ENCODE data around the gene P2RY12. TPM values are rescaled to one million over a fixed set of nuclear protein-coding genes. Genes with fewer than 3 reads are reported as not detected.

The P2RY12 gene
- polyA plus RNA-seq, 3 donors, result 0.56 to 1.1 (median 0.70) TPM

DNA sequence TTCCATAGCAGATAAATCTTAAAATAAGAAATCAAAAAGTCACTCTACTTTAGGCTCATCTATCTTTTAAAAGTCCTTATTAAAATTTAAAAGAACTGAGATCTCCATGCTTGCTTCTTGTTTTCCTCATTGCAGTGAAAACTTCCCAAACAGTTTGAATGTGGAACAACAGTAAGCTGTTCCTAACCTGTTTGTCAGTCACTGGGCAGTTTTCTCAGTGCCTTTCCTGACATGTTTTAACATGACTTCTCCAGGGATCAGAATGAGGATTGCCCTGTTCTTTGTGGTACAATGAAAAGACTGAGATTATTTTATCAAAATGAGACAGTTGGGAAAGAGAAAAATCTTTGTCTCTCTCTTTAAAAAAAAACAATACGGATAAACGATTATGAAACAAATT is 68.7 kb downstream of the P2RY12 start:
- no peak for DNase-seq (ENCODE audit: extremely low read depth in 1 of 11, low read depth in 9 of 11, low spot score in 4 of 11)

DNA sequence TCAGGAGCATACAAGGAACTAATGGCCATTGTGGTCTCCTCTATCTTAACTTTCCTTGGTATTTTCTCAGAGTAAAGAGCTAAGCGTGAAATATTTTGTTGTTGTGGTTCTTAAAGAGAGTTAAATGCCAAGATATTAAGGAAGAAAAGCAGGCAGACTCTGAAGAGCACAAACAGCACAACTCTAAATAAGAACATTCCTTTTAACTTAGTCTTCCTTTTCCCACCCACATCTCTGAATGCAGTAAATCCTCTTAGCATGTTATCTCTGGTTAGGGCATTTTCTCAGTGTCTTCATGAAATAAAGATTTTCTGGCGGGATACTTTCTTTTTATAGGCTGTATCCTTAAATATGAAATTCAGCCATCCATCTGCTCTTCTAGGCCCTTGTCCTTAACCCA is 69.4 kb downstream of the P2RY12 start:
- no peak for DNase-seq (ENCODE audit: extremely low read depth in 1 of 11, low read depth in 9 of 11, low spot score in 4 of 11)

DNA sequence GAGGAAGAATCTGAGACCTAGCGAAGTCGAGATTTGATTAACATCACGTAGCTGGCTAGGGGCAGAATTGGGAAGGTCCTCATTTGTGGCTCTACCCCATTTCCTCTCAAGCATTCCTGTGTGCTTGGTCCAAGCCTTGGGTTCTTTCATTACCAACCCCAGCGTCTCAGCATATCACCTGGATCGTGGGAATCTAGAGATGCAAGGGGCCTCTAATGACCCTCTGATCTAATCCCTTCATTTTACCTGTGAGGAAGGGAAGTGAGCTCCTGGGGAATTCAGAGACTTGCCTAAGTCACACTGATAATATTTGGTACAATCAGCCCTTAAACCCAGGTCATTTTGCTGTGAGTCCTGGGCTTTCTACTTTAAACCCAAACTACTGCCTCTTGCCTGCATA is 70.0 kb downstream of the P2RY12 start:
- no peak for DNase-seq (ENCODE audit: extremely low read depth in 1 of 11, low read depth in 9 of 11, low spot score in 4 of 11)

DNA sequence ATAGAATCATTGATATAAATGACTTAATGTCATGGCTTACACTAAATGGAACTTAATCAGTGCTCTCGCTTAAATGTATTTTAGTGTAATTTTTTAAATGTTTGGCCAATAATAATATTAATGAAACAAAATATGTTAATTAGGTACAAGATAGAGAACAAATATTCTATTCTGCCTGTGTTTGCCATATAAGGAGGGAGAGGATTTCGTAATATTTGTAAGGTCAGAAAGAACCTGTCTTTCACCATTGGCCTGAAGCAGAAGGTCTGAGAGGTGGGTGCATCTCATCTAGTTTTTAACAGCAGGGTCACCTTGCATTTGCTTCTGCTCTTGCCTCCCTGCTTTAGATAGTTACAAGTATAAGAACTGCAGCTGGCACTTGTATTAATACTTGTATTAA is 70.4 kb downstream of the P2RY12 start:
- no peak for DNase-seq (ENCODE audit: extremely low read depth in 1 of 11, low read depth in 9 of 11, low spot score in 4 of 11)

DNA sequence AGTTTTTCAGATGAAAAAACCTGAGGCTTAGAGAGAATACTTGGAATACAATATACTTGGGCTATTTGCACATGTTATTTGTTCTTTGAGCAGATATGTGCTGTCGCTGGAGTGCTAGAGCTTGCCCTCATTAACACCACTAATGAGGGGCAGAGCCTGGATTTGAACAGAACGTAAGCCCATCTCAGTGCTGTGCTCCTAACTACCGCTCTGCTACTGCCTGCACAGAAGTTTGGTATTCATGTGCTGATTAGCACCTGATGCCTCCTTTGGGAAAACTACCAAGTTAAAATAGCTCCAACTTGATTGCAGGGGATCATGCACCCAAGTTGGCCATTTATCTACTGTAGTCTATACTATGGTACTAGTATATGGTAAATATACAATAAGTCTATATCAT is 71.6 kb downstream of the P2RY12 start:
- DNase-seq (ENCODE audit: extremely low read depth in 1 of 11, low read depth in 9 of 11, low spot score in 4 of 11), result no peak

DNA sequence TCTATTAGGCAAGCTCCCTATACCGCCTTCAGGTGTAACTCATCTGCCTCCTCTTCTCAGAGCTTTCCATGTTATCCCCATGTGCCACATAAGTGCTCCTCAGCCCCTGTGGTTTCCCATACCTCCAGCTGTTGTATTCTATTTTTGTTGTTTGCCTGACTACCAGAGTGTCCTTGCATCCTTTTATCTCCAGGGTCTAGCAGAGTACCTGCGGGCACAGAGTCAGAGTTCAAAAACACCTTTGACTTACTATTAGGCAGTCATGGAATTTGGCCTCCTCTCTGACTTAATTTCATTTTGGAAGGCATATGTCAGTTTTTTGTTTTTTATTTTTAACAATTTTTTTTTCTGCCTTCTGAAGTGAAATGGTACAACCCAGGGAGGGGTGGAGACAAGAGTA is 75.0 kb downstream of the P2RY12 start:
- no peak for DNase-seq (ENCODE audit: extremely low read depth in 1 of 11, low read depth in 9 of 11, low spot score in 4 of 11)

DNA sequence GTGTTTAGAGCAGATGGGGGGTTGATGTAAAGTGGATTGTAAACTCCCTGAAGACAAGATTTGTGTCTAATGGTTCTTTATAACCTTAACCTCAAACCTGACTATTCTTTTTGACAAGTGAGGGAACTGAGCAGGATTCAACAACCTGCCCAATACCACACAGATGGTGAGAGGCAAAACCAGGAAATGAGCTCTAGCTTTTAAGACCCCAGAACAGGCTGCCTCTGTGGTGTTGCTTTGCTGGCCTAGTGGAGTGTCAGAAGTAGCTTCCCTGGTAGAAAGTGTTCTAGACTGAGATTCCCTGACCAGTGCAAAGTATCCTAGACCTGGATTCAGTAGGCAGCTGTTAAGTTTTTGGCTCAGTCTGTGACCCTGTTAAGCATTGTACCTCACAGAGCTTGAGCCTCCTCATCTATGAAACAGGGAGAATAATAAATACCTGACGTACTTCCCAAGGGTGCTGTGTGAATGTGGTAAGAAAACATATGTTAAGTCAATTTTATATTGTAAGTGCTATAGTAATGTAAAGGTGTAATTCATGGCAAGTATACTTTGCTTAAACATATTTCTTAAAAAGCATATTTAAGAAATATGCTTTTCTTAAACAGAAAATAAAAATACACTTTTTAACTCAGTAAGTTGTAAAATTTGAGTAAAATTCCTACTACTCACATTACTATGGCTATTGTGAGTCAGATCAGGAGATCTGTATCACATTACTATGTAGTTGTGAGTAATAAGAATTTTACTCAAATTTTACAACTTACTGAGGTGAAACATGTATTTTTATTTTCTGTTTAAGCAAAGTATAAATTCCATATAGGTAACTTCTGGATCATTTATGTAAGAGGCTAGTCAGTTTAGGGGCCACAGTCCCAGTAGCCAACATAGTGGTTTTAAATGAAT is 76.7 kb downstream of the P2RY12 start:
- no peak for DNase-seq (ENCODE audit: extremely low read depth in 1 of 11, low read depth in 9 of 11, low spot score in 4 of 11)

DNA sequence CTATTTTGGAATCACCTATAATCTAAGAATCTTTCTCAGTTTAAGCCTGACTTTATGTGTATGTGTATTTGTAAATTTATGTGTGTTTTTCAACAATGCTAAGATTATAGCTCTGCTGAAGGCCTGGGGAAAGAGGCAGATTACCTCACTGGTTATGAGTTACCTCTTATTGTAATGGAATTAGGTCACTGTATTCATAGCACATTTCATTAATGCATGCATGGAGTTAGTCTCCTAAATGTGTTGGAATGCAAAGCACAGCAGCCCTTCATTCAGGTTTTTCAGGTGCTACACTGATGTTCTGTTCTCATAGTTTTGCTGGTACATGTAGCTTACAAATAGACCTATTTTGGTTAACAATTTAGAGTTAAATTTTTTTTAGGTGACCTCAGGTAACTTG is 77.4 kb downstream of the P2RY12 start:
- no peak for DNase-seq (ENCODE audit: extremely low read depth in 1 of 11, low read depth in 9 of 11, low spot score in 4 of 11)

DNA sequence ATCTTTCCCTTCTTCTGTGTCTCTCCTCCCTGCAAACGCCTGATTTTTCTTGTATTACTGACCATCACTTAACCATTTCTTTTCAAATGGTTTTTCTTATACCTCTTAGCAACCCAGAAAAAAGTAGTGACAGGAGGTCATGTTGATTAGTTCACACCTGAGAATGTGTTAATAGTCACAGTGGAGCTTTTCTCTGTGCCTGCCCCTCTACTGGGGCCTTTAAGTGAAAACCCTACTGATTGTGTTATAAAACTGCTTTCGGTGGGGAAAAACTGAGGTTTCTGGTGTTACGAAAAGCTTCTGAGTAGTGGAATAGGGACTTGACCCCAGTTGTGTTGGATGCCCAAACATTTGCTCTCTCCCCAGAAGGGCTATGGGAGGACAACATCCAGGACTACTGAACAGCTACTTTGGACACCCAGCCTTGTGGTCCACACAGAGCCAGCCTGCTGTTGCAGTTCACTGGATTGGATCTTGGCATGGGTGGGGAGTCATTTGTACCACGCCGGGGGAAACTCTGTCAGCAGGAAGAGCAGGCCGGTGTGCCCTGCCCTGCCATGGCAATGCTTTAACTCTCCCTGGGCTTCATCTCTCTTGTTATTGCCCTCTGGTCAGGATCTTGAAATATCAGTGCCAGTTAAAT is 78.3 kb downstream of the P2RY12 start:
- no peak for DNase-seq (ENCODE audit: extremely low read depth in 1 of 11, low read depth in 9 of 11, low spot score in 4 of 11)

DNA sequence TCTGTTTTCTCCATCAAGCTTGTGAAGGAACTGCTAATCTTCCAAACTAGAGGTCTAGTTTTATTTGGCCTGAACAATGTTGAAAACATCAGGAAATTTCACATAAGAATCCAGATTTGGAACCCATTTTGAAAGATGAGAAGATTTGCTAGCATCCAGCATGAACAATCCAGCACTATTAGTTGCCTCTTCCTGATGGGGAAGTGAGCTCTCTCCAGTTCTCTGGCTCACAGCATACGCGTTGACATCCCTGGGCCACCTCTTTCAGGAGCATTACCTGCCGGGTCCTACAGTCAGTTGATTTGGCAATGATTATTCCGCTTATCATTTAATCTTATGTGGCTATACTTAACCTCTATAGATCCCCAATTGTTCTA is 78.8 kb downstream of the P2RY12 start:
- DNase-seq (ENCODE audit: extremely low read depth in 1 of 11, low read depth in 9 of 11, low spot score in 4 of 11), result no peak

DNA sequence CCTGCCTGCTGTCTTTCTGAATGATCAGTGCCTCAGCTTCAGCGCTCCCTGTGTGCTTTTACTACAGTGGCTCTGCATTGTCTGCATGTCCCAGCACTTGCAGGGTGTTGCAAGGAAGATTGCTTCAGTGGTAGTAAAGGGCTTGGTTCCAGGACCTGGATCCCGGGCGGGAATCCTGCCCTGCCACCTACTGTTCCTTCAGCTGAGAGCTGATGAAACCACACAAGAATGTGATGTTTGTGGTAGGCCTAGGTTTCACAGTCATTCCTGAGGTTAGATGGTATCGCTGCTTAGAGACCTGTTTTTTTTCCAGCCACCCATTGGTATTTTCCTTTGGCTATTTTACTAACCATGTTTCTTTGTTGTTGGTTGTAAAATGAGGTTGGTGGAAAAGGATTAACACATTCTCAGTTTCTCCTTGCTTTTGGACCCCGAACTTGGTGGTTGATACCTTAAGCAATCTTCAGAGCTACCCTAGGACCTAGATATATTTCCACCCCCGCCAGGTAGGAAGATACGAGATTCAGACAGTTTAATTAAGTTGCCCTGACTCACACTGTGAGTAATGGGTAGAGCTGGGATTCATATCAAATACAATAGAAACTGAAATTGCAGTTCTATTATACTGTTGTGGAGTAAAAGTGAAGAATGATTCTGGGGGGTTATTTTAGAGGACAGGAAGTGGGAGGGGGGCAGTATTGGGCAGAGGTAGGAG is 79.3 kb downstream of the P2RY12 start:
- DNase-seq (ENCODE audit: extremely low read depth in 1 of 11, low read depth in 9 of 11, low spot score in 4 of 11), result peak in 1 of 11 donors; percentile 5

DNA sequence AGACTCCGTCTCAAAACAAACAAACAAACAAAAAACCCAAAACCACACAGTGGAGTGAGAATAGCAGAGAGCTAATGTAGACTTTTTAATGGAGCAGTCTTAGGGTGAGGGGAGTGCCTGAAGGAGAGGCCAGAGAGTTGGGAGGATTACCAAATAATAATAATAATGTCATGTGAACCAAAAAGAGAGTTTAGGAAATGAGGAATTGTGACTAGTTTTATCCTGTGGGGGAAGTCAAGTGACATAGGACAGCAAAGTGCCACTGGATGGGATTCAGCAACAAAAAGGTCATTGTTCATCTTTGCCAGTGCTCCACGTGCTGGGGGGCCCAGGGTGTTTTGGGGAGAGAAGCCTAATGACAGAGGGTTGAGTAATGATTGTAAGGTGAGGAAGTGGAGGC is 80.8 kb downstream of the P2RY12 start:
- DNase-seq (ENCODE audit: extremely low read depth in 1 of 11, low read depth in 9 of 11, low spot score in 4 of 11), result no peak

DNA sequence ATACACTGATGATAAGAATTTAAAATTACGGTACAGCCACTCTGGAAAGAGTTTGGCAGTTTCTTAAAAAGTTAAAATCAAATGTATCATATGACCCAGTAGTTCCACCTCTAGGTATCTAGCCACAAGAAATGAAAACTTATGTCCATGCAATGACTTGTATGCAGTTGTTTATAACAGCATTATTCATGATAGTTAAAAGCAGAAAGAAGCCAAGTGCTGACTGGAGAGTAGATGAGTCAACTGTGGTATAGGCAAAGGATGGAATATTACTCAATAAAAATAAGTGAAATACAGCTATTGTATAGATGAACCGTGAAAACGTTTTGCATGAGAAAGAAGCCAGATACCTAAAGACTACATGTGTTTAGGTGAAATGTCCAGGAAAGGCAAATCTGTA is 82.8 kb downstream of the P2RY12 start:
- DNase-seq (ENCODE audit: extremely low read depth in 1 of 11, low read depth in 9 of 11, low spot score in 4 of 11), result no peak

DNA sequence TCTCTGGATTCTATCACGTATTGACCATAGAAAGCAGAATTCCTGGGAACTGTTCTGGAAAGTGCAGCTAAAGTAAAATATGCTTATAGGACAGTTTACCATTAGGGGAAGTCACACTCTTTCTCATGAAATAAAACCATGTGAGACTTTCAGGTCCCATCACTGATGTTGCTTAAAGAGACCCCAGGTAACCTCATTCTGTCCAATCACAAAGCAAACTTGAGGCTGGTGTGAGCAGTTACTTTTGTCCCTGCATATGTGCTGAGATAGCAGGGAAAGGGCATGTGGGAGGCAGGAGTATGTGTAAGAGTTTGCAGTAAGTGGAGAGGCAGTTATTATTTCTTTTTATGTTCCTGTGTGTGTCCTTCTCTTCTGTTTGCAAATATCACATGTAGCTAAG is 84.0 kb downstream of the P2RY12 start:
- DNase-seq (ENCODE audit: extremely low read depth in 1 of 11, low read depth in 9 of 11, low spot score in 4 of 11), result no peak

DNA sequence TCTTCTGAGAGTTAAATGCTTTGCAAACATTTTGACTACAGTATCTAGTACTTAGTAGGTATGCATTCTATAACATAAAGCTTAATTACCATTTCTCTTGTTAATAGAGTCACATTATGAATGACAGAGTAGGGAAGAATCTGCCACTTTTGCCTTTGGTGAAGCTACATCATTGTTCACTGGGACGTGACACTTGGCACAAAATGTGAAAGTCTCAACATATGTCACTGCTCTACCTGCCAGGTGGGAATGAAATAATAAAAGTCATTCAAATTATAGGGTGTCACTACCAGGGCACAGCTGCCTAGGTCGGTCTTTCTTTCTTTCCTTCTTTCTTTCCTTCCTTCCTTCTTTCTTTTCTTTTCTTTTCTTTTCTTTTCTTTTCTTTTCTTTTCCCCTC is 85.5 kb downstream of the P2RY12 start:
- DNase-seq (ENCODE audit: extremely low read depth in 1 of 11, low read depth in 9 of 11, low spot score in 4 of 11), result no peak

DNA sequence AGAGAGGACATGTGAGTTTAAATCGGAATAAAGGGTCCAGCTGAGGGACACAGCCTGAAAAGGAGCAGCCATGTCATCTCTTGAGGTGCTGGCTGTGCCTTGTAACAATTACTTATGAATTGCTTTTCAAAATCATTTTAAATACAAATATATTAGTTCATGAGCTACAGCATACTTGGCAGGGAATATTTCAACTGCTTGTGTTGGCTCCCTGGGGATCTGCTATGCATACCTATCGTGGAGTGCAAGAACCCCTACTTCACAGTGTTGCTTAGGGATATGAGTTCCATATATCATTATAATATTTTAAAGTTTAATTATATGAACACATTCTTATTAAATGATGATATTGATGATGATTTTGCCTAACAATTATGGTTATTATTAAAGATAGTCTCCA is 87.1 kb downstream of the P2RY12 start:
- no peak for DNase-seq (ENCODE audit: extremely low read depth in 1 of 11, low read depth in 9 of 11, low spot score in 4 of 11)

DNA sequence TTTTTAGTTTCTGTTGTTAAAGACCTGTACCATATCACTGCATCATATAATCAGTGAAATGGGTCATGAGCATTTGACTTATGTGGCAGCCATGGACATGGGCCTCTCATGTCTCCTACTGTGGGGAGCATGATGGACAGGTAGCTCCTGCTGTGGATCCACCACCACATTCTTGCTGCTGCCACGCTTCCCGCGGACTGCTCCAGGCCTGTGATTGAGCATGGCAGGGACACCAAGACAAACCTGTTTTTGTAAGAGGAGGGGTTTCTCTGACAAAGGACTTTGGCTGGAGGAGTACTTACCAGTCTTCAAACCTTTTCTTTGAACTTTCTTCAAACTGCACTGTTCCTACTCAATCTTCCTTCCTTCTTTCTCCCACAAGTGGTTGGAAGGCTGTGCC is 88.3 kb downstream of the P2RY12 start:
- no peak for DNase-seq (ENCODE audit: extremely low read depth in 1 of 11, low read depth in 9 of 11, low spot score in 4 of 11)

DNA sequence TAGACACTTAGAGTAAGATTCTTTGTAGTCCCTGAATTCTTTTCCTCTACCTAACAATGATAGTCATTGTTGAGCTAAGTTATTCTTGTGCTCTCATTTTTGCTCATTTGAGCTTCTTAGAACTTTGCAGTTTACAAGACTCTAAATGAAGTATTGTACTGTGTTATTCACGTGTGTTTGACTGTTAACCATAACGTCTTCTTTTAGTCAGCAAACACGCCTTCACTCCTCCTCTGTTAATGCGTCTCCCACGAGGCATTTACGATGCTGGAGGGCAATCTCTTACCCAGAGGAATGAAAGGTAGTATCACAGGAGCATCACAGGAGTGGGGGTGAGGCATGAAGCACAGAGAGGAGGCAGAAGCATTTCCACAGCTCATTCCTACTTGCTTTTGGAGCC is 91.4 kb downstream of the P2RY12 start:
- DNase-seq (ENCODE audit: extremely low read depth in 1 of 11, low read depth in 9 of 11, low spot score in 4 of 11), result no peak

DNA sequence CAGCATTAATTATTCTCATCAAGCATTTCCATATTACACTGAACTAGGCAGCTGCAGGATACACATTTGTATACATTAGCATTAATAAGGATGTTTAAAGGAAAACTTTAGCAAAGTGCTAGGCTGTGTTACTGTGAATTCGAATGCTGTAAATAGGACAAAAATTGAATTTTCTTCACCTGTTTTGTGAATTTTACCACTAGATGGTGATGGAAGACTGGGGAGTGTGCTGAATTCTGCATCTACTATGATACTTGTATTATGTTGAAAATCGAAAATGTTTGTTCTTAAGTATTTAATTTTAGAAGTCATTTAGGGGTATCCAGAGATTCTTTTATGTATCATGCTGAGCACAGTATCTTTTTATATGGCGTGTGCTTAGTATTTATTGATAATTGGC is 93.9 kb downstream of the P2RY12 start:
- no peak for DNase-seq (ENCODE audit: extremely low read depth in 1 of 11, low read depth in 9 of 11, low spot score in 4 of 11)

DNA sequence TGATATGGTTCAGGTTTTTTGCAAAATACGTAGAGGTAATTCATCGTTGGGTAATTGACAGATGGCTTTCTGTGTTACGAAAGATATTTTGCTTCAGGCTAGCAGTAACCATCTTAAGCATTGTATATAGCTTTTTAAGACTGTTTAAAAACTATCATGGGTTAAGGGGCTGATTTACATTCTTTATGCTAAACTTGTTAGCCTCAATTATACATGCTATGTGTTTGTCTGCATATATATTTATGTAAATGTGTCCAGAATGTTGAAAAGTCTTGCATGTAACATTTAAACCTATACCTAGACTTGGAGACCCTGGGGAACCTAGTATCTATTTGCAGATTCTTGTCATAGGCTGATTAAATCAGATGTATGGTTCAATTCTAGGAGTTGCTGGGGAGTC is 95.1 kb downstream of the P2RY12 start:
- no peak for DNase-seq (ENCODE audit: extremely low read depth in 1 of 11, low read depth in 9 of 11, low spot score in 4 of 11)

Data from renal cortex interstitium (tissue), 11 donors.